ENCODE results near the gene NDUFA8. TPM values are rescaled to one million over a fixed set of nuclear protein-coding genes. Genes with fewer than 3 reads are reported as not detected.

The NDUFA8 gene
- 10 to 100 TPM; 67.4 to 76.6 (median 72.8) TPM for total RNA-seq (2021; fragmentation: NEBNext Ultra II Directional; extraction: Animal tissue kit (Norgen Biotek cat#: 25700))
- long read RNA-seq, transcript NDUFA8-201 (4 exons, 844 nt) = major isoform, 91 of 96 reads
- long read RNA-seq, partial matches to known transcripts = 1 of 96 reads
- long read RNA-seq, other reads (novel, unspliced or antisense) = 4 of 96 reads

DNA sequence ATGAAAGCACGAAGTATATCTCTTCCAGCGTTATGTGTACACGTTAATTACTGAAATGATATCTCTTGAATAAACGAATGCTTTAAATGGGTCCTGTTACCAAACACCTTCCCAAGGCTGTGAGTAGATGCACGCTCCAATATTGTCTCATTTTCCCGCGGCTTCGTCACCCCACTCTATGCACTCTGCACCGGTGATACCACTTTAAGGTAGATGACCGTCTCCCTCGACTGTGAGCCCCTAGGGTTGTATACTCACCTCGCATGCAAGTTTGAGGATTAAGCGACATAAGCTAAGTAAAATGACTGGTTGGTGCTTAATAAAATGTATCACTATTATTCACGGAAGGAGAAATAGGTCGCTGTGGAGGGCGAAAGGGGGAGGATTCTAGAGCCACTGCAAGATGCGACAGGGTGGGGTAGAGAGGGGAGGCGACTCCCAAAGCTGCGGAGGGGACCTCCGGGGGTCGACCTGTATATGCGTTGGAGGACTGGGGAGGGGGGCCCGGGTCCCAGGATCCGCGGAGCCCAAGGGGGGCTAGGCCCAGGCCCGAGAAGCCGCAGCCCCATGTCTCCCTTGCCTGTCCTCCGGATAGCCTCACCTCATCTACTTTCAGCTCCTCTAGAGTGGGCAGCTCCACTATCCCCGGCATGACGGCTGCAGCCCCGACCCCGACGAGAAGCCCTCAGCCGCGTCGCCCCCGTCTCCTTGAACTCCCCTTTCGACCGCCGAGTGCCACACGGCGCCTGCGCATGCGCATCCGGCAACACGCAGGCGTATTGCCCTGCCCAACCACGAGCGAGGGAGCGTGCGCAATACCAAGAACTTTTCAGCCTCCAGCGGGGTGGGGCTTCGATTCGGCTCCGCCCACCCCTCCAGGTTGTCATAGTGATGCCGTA, at the start of gene NDUFA8, which contains the start of gene MORN5:
Gene NDUFA8, minus strand, starts transcription at position 754 of the 899 bp plus-strand sequence. Its CDS starts 102 bp downstream, at position 652.
Gene MORN5, plus strand, starts transcription at position 883 of the 899 bp plus-strand sequence. CDS start 65 bp downstream, outside the sequence.
- Mint-ChIP-seq H3K27ac (peak within 1 kb of the TSS; percentile 84), H3K36me3 (ENCODE audit: low read depth) (peaks cover 6% of the 10 kb centered on the region; the same call in 1 of the 2 replicates), H3K9me3 (peaks cover 8% of the 10 kb centered on the region), H3K27me3 (ENCODE audit: insufficient read depth) (peaks cover 16% of the 10 kb centered on the region), H3K4me1 (ENCODE audit: low read depth) (peaks cover 27% of the 10 kb centered on the region), H3K4me3 (peak within 1 kb of the TSS; percentile 96)
- DNase-seq = peak; percentile 92
- no peak for TF ChIP-seq CTCF (IDR thresholded peaks at IDR 0.05)

DNA sequence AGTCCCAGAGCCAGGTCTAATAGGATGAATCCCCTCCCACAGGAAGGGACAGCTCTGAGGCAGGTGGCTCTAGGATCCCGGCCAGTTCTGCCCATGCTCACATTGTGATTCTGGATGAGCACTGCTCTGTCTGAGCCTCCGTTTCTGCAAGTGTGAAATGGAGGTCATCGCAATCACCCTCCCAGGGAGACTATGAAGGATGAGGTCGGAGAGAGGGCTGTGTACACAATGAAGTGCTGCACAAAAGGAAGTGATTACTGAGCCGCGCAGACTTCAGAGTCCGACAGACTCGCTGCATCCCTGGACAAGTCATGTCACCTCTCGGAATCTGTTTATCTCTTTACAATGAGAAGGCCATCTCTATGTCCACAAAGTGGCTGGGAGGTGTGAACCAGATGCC, 47.5 kb upstream of the NDUFA8 start:
- peaks cover 13% of the 10 kb centered on the region for H3K4me1 Mint-ChIP-seq (ENCODE audit: low read depth)
- no peak for DNase-seq
- no peak overlapping the region for H3K27ac Mint-ChIP-seq
- H3K4me3 Mint-ChIP-seq = no peak overlapping the region
- H3K27me3 Mint-ChIP-seq (ENCODE audit: insufficient read depth) = peaks cover 37% of the 10 kb centered on the region
- no peak for TF ChIP-seq CTCF (IDR thresholded peaks at IDR 0.05)
- no peaks in the 10 kb centered on the region for H3K36me3 Mint-ChIP-seq (ENCODE audit: low read depth)
- no peaks in the 10 kb centered on the region for H3K9me3 Mint-ChIP-seq

DNA sequence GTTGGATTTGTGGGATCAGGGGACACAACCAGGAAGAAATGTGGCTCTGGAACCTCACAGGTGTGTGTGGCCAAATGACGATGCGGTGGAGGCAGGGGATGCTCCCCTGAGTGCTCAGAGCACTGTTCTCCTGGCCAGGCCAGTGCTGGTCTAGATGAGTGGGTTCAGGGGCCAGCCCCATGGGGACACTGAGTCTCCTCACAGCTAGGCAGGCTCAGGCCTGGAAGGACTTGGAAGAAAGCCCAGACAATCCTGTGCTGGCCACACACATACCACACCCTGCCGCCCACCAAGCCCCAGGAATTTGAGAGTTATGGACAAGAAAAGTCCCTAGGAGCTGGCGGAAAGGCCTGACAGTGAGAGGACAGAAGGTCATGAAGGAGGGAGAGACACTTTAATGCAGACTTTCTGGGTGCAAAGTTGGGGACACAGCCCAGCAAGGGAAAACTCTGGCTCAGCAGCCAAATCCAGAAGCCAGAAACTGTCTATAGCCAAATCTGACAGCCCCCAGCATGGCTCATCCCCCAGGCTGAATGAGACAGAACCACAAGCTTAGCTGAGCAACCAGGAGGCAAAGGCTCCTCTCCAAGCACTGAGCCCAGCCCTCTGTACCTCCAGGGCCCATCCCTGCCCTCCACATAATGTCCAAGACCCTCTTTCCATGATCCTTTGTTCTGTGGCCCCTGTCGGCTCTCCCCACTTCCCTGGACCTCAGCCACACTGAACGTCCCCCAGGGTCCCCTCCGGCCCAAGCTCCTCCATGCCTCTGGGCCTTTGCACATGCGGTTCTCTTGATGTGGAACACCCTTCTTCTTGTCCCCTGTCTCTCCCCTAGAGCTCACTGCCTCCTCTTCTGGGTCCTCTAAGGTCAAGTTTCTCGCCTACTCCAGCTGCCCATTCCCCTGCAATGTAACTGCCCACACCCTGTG, 46.8 kb upstream of the NDUFA8 start:
- Mint-ChIP-seq H3K4me1 (ENCODE audit: low read depth) (peaks cover 19% of the 10 kb centered on the region), H3K36me3 (ENCODE audit: low read depth) (no peaks in the 10 kb centered on the region), H3K27ac (no peak overlapping the region), H3K9me3 (no peaks in the 10 kb centered on the region), H3K4me3 (no peak overlapping the region), H3K27me3 (ENCODE audit: insufficient read depth) (peaks cover 30% of the 10 kb centered on the region)
- no peak for TF ChIP-seq CTCF (IDR thresholded peaks at IDR 0.05)
- peak; percentile 69 for DNase-seq

- H3K27me3 Mint-ChIP-seq (ENCODE audit: insufficient read depth) = peaks cover 21% of the 10 kb centered on the region
- no peaks in the 10 kb centered on the region for H3K9me3 Mint-ChIP-seq
- H3K4me1 Mint-ChIP-seq (ENCODE audit: low read depth) = peaks cover 24% of the 10 kb centered on the region
Measured at GRCh38 chr9:122205176-122205575, 45.6 kb upstream of the NDUFA8 start.

More at GRCh38 chr9:122205176-122205575, 45.6 kb upstream of the NDUFA8 start:
- Mint-ChIP-seq H3K4me3 (no peak overlapping the region), H3K36me3 (ENCODE audit: low read depth) (no peaks in the 10 kb centered on the region), H3K27ac (no peak overlapping the region)
- DNase-seq = no peak
- no peak for TF ChIP-seq CTCF (IDR thresholded peaks at IDR 0.05)

All from HFFc6 (cell line).